WERI-Rb-1 (cell line): Measurements from ENCODE around the gene RBM34.

Source experiments
- DNase-seq: peaks from one replicate; pipeline ENCODE4 v3.0.0-alpha.2; 2020
- H3K27ac ChIP-seq: fragments of 250-450 bp; sonication (Bioruptor Pico); 2 replicates; pipeline ENCODE4 v1.5.1; 2020; ENCODE audit warnings: mild to moderate bottlenecking, moderate library complexity
- H3K27me3 ChIP-seq: fragments of 250-450 bp; sonication (Bioruptor Pico); 2 replicates; pipeline ENCODE4 v1.5.1; 2021; ENCODE audit warnings: mild to moderate bottlenecking, low read depth, moderate library complexity; ENCODE audit not compliant: insufficient read depth, severe bottlenecking
- H3K36me3 ChIP-seq: fragments of 250-450 bp; sonication (Bioruptor Pico); 2 replicates; pipeline ENCODE4 v1.5.1; 2020; ENCODE audit warnings: mild to moderate bottlenecking, moderate library complexity
- H3K4me3 ChIP-seq: 2 replicates; pipeline ENCODE4 v1.5.1; 2011; ENCODE audit warnings: low read depth, mild to moderate bottlenecking, control low read depth, low read length
- H3K9me3 ChIP-seq: fragments of 250-450 bp; sonication (Bioruptor Pico); 2 replicates; pipeline ENCODE4 v1.5.1; 2021; ENCODE audit warnings: mild to moderate bottlenecking, moderate library complexity; ENCODE audit not compliant: severe bottlenecking
- CTCF ChIP-seq: IDR thresholded peaks from 2 replicates; pipeline ENCODE4 v1.5.1; 2011; ENCODE audit warnings: low read depth, mild to moderate bottlenecking, control low read depth, inconsistent platforms, low read length

Gene RBM34

GRCh38 chr1:235102993-235103411 is 58.0 kb downstream of the RBM34 start:
- no peak for TF ChIP-seq CTCF
- Histone ChIP-seq H3K9me3 (no peaks in the 10 kb centered on the region), H3K4me3 (no peak overlapping the region), H3K27ac (no peak overlapping the region), H3K27me3 (no peaks in the 10 kb centered on the region), H3K36me3 (peaks cover 6% of the 10 kb centered on the region; the same call in 1 of the 2 replicates)
- no peak for DNase-seq

- Histone ChIP-seq H3K27me3 (no peaks in the 10 kb centered on the region), H3K27ac (no peak overlapping the region)
- DNase-seq = no peak
Measured at GRCh38 chr1:235102259-235102582, 58.8 kb downstream of the RBM34 start.

GRCh38 chr1:235101558-235102258 is 59.3 kb downstream of the RBM34 start:
- no peaks in the 10 kb centered on the region for H3K27me3 ChIP-seq
- no peaks in the 10 kb centered on the region for H3K9me3 ChIP-seq
- no peak overlapping the region for H3K4me3 ChIP-seq
- H3K36me3 ChIP-seq = no peaks in the 10 kb centered on the region
- no peak for TF ChIP-seq CTCF
- H3K27ac ChIP-seq = no peak overlapping the region
- no peak for DNase-seq

More at GRCh38 chr1:235102259-235102582, 58.8 kb downstream of the RBM34 start:
- H3K4me3 ChIP-seq = no peak overlapping the region
- H3K36me3 ChIP-seq = peaks cover 3% of the 10 kb centered on the region; the same call in 1 of the 2 replicates
- H3K9me3 ChIP-seq = no peaks in the 10 kb centered on the region
- no peak for TF ChIP-seq CTCF

GRCh38 chr1:235100194-235100772 is 60.8 kb downstream of the RBM34 start:
- Histone ChIP-seq H3K9me3 (no peaks in the 10 kb centered on the region), H3K27ac (no peak overlapping the region)
- peak; percentile 55 for DNase-seq

GRCh38 chr1:235098991-235099390 is 62.1 kb downstream of the RBM34 start:
- no peaks in the 10 kb centered on the region for H3K27me3 ChIP-seq
- no peaks in the 10 kb centered on the region for H3K36me3 ChIP-seq
- H3K4me3 ChIP-seq = no peak overlapping the region
- no peak for DNase-seq
- no peaks in the 10 kb centered on the region for H3K9me3 ChIP-seq
- no peak overlapping the region for H3K27ac ChIP-seq
- no peak for TF ChIP-seq CTCF

More at GRCh38 chr1:235100194-235100772, 60.8 kb downstream of the RBM34 start:
- Histone ChIP-seq H3K36me3 (no peaks in the 10 kb centered on the region), H3K27me3 (no peaks in the 10 kb centered on the region), H3K4me3 (no peak overlapping the region)
- no peak for TF ChIP-seq CTCF
